Fibroblast of lung (primary cell): ENCODE results near the gene MAPKBP1. TPM values are rescaled to one million over a fixed set of nuclear protein-coding genes. Genes with fewer than 3 reads are reported as not detected.

Experiments
- DNase-seq, 2 donors: peaks; one replicate each; pipeline versions ENCODE4 v3.0.0 to v3.0.0-alpha.2; 2010; ENCODE audit warnings: low read depth in 2 of 2
- H2AFZ ChIP-seq: 2 replicates; pipeline ENCODE4 v1.5.1; 2012; ENCODE audit warnings: low read length, control low read depth, inconsistent platforms
- H3K27ac ChIP-seq: 2 replicates; pipeline ENCODE4 v1.5.1; 2011; ENCODE audit warnings: low read length, control low read depth; ENCODE audit not compliant: insufficient read depth
- H3K27me3 ChIP-seq: 2 replicates; pipeline ENCODE4 v1.5.1; 2011; ENCODE audit warnings: mild to moderate bottlenecking, low read length; ENCODE audit not compliant: control insufficient read depth, insufficient read depth
- H3K36me3 ChIP-seq: 2 replicates; pipeline ENCODE4 v1.5.1; 2011; ENCODE audit warnings: low read length; ENCODE audit not compliant: control insufficient read depth, insufficient read depth
- H3K4me1 ChIP-seq: 2 replicates; pipeline ENCODE4 v1.5.1; 2011; ENCODE audit warnings: low read length; ENCODE audit not compliant: control insufficient read depth, insufficient read depth; ENCODE audit errors: extremely low read depth
- H3K4me2 ChIP-seq: 2 replicates; pipeline ENCODE4 v1.5.1; 2011; ENCODE audit warnings: low read length, control low read depth; ENCODE audit not compliant: insufficient read depth; ENCODE audit errors: extremely low read depth
- H3K4me3 ChIP-seq, 4 experiments: fragments of 200-600 bp in 1 of 4; sonication (generic) in 1 of 4; replicated peaks in 1 of 4; 2 replicates each; pipeline ENCODE4 v1.5.1; 2011 to 2016; ENCODE audit warnings: low read length in 4 of 4, low read depth in 3 of 4, mild to moderate bottlenecking in 3 of 4, control low read depth in 2 of 4, inconsistent platforms in 1 of 4, mixed read lengths in 1 of 4; ENCODE audit not compliant: insufficient read depth in 1 of 4; ENCODE audit errors: control extremely low read depth in 1 of 4
- H3K79me2 ChIP-seq: 2 replicates; pipeline ENCODE4 v1.5.1; 2012; ENCODE audit warnings: mild to moderate bottlenecking, low read length, inconsistent platforms; ENCODE audit not compliant: control insufficient read depth, insufficient read depth
- H3K9ac ChIP-seq: 2 replicates; pipeline ENCODE4 v1.5.1; 2011; ENCODE audit warnings: mild to moderate bottlenecking, low read length, control low read depth; ENCODE audit not compliant: insufficient read depth
- H3K9me3 ChIP-seq: 2 replicates; pipeline ENCODE4 v1.5.1; 2012; ENCODE audit warnings: low read depth, low read length; ENCODE audit not compliant: control insufficient read depth, insufficient read depth
- H4K20me1 ChIP-seq: 2 replicates; pipeline ENCODE4 v1.5.1; 2011; ENCODE audit warnings: low read length; ENCODE audit not compliant: control insufficient read depth, insufficient read depth; ENCODE audit errors: extremely low read depth
- EZH2 ChIP-seq: IDR thresholded peaks from 2 replicates; pipeline ENCODE4 v1.5.1; 2012; ENCODE audit warnings: low read length, control low read depth, mild to moderate bottlenecking; ENCODE audit errors: missing control alignments
- polyA plus RNA-seq, 2 donors: library from polyadenylated mRNA; depleted of rRNA in 1 of 2; stranded (reverse) in 1 of 2; unstranded in 1 of 2; fragments of >200 nt; gene quantifications; 2 replicates each; pipeline ENCODE4 v1.2.1, GENCODE V29; 2011 to 2012; ENCODE audit warnings: missing spikeins in 1 of 2
- total RNA-seq: library from RNA; depleted of rRNA; stranded (reverse); fragments of >200 nt; gene quantifications from 2 replicates; pipeline ENCODE4 v1.2.1, GENCODE V29; 2014
- TF ChIP-seq, protein P1 (sequence below), 2 donors: IDR thresholded peaks in 1 of 2; conservative IDR thresholded peaks in 1 of 2; 1 replicate in 1 of 2; 2 replicates in 1 of 2; pipeline ENCODE4 v1.5.1; 2011 to 2012; ENCODE audit warnings: low read length in 2 of 2, control low read depth in 1 of 2, inconsistent platforms in 1 of 2, low read depth in 1 of 2, mild to moderate bottlenecking in 1 of 2

MAPKBP1 gene
- total and polyA plus RNA-seq, 2 donors (not counting 1 experiment from before 2014, with no cell fraction given): 2.8 to 20.8 TPM

DNA sequence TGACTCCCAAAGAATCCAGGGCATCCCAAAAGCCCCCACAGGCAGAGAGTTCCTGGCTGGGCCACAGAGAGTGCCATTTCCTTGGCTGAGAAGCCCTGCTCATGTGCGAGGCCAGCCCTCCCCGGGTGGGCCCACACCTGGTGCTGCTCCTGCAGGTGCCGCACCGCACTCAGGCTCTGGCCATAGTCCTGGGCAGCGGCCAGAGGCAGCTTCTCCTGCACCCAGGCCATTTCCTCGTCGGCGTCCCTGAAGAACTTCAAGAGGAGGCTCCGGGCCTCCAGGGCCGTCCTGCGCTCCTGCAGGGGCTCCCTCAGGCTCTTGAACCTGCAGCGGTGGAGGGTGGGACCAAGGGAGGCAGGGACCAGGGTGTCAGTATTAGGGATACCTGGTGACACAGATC, 82.4 kb downstream of the MAPKBP1 start:
- DNase-seq: no peak
- TF ChIP-seq EZH2: no peak
- TF ChIP-seq, protein P1, sequence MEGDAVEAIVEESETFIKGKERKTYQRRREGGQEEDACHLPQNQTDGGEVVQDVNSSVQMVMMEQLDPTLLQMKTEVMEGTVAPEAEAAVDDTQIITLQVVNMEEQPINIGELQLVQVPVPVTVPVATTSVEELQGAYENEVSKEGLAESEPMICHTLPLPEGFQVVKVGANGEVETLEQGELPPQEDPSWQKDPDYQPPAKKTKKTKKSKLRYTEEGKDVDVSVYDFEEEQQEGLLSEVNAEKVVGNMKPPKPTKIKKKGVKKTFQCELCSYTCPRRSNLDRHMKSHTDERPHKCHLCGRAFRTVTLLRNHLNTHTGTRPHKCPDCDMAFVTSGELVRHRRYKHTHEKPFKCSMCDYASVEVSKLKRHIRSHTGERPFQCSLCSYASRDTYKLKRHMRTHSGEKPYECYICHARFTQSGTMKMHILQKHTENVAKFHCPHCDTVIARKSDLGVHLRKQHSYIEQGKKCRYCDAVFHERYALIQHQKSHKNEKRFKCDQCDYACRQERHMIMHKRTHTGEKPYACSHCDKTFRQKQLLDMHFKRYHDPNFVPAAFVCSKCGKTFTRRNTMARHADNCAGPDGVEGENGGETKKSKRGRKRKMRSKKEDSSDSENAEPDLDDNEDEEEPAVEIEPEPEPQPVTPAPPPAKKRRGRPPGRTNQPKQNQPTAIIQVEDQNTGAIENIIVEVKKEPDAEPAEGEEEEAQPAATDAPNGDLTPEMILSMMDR (conservative IDR thresholded peaks at IDR 0.05 in 1 of 2, IDR thresholded peaks at IDR 0.05 in 1 of 2; ENCODE audit: low read depth in 1 of 2, low read length in 2 of 2): no peak
- Histone ChIP-seq H3K27me3 (no peaks in the 10 kb centered on the region), H3K4me3 (no peak overlapping the region), H2AFZ (no peak overlapping the region), H3K9ac (no peak overlapping the region), H3K36me3 (no peaks in the 10 kb centered on the region), H3K27ac (no peak overlapping the region), H3K4me1 (no peaks in the 10 kb centered on the region), H3K4me2 (no peak overlapping the region), H3K79me2 (no peaks in the 10 kb centered on the region), H3K9me3 (no peaks in the 10 kb centered on the region), H4K20me1 (no peaks in the 10 kb centered on the region)

DNA sequence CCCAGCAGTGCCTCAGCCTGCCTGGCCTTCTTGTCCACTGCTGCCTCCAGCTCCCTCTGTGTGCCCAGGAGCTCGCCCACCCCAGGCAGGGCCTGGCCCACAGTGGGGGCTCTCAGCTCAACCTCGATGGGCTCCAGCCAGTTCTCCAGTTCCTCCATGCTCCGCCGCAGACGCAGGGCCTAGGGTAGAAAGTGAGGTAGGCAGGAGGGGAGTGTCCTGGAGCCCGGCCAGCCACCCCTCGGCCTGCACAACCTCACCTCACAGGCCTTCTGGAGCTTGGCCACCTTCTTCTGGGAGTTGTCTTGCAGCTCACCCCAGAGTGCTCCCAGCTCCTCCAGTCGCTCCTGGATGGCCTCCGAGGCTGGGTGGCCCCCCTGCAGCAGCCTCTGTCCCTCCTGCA, 83.0 kb downstream of the MAPKBP1 start:
- Histone ChIP-seq H3K36me3 (no peaks in the 10 kb centered on the region), H3K27ac (no peak overlapping the region), H2AFZ (no peak overlapping the region), H3K27me3 (no peaks in the 10 kb centered on the region), H3K79me2 (no peaks in the 10 kb centered on the region), H3K4me2 (no peak overlapping the region), H3K9me3 (no peaks in the 10 kb centered on the region), H4K20me1 (no peaks in the 10 kb centered on the region), H3K9ac (no peak overlapping the region), H3K4me3 (no peak overlapping the region), H3K4me1 (no peaks in the 10 kb centered on the region)
- TF ChIP-seq, protein P1 (conservative IDR thresholded peaks at IDR 0.05 in 1 of 2, IDR thresholded peaks at IDR 0.05 in 1 of 2; ENCODE audit: low read depth in 1 of 2, low read length in 2 of 2): no peak
- TF ChIP-seq EZH2: no peak
- DNase-seq: no peak

DNA sequence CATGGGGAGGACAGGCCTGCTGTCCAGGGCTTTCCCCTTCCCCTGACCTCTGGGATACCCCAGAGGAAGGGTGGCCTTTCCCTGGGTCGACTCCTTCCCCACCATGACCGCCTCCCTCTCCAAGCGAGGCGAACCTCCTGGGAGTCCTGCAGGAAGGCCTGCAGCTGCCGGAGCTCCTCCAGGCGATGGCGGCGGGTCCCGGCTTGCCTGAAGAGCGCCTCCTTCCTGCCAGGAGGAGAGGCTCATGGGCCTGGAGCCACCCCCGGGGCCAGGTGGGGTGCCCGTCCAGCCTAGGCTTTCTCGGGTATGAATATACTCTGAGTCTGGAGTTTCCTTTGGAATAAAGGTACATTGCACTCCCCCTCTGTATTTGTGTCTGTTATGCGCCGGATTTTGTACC, 84.5 kb downstream of the MAPKBP1 start:
- Histone ChIP-seq H4K20me1 (no peaks in the 10 kb centered on the region), H3K79me2 (no peaks in the 10 kb centered on the region), H3K4me3 (no peak overlapping the region), H3K27ac (no peak overlapping the region), H3K4me1 (no peaks in the 10 kb centered on the region), H3K9me3 (no peaks in the 10 kb centered on the region), H3K9ac (no peak overlapping the region), H2AFZ (no peak overlapping the region), H3K27me3 (no peaks in the 10 kb centered on the region), H3K4me2 (no peak overlapping the region), H3K36me3 (no peaks in the 10 kb centered on the region)
- DNase-seq: no peak
- TF ChIP-seq EZH2: no peak
